ENCODE measurements around the gene SECISBP2L.

DNA sequence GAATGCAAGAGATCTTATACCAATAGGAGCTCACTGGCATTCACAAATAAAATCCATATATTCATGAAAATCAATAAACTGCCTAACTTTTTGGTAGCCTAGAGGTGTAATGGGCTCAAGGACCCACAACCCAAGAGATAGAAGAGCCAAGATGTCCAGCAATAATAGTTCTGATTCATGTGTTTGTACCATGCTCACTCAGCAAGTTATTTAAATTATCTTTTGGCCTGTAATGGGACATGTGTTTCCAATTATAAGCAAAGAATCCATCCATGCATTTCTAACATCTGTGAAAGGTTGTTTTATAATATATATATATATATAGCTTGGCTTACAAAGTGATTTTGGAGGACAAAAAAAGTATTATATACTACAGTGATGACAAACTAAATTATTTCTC lies 52.9 kb downstream of the SECISBP2L start:
- TF ChIP-seq, protein P1, sequence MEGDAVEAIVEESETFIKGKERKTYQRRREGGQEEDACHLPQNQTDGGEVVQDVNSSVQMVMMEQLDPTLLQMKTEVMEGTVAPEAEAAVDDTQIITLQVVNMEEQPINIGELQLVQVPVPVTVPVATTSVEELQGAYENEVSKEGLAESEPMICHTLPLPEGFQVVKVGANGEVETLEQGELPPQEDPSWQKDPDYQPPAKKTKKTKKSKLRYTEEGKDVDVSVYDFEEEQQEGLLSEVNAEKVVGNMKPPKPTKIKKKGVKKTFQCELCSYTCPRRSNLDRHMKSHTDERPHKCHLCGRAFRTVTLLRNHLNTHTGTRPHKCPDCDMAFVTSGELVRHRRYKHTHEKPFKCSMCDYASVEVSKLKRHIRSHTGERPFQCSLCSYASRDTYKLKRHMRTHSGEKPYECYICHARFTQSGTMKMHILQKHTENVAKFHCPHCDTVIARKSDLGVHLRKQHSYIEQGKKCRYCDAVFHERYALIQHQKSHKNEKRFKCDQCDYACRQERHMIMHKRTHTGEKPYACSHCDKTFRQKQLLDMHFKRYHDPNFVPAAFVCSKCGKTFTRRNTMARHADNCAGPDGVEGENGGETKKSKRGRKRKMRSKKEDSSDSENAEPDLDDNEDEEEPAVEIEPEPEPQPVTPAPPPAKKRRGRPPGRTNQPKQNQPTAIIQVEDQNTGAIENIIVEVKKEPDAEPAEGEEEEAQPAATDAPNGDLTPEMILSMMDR (IDR thresholded peaks at IDR 0.05; ENCODE audit: extremely low read depth in 1 of 2, insufficient read depth in 1 of 2, low read depth in 1 of 2, low read length in 2 of 2), result no peak
- TF ChIP-seq EZH2 (IDR thresholded peaks at IDR 0.05; ENCODE audit: borderline replicate concordance, low read depth, low read length, severe bottlenecking), result no peak

Data from endothelial cell of umbilical vein (primary cell).